Skin epidermis (tissue), 12 donors: Measurements from ENCODE around the gene SGF29.
A peak's percentile ranks its signal among the peaks of the same experiment; 100 is the strongest.
"Not testable (repeated sequence)": the region's sequence is repeated elsewhere in the genome, so short reads cannot be mapped to it uniquely, and the experiment has no call there.

Source experiments
- H3K27ac ChIP-seq, 21 experiments: fragments of 200-600 bp; sonication (generic) in 11 of 21; one replicate each; pipeline ENCODE4 v1.5.0; 2020; ENCODE audit warnings: mild to moderate bottlenecking in 3 of 21, inconsistent platforms in 2 of 21, moderate library complexity in 2 of 21
- H3K4me3 ChIP-seq, 7 experiments: fragments of 200-600 bp; sonication (generic) in 2 of 7; one replicate each; pipeline ENCODE4 v1.5.0; 2020; ENCODE audit warnings: inconsistent platforms in 2 of 7, mild to moderate bottlenecking in 2 of 7, moderate library complexity in 1 of 7

Gene SGF29

DNA sequence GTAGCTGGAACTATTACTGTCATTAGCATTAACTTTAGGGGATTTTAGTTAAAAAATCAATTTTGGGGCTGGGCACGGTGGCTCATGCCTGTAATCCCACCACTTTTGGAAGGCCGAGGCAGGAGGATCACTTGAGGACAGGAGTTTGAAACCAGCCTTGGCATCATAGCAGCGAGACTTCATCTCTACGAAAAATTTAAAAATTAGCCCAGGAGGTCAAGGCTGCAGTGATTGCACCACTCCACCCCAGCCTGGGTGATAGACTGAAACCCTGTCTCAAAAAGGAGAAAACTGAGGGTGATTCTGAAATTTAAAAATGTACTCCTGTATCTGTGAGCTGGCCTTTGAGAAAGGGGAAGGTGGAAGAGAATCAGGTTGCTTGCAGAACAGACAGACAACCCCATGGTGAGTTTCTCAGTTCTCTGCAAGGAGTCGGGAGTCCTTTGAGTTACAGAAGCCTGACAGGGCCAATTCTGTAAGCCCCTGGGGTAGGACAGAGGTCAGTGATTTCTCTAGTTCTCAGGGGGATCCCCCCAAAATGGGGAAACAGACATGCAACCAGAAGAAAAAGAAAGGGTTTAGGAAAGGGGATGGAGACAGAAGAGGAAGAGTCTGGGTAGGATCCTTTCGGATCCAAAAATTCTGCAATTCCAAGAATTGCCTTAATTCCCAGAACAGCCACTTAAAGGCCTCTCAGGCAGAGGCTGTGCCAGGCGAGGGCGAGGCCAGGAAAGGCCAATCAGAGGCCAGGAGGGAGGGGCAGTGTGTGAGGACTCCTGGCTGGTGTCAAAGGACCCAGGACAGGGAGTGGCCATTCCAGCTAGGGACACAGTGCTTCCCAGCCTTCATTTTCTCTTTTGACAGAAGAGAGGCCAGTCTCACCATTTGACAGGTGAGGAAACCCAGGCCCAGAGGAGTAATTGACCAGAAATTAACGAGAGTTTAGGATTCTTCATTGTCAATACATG lies 21.7 kb upstream of the SGF29 start:
- H3K27ac ChIP-seq, result peak overlapping the region in 10 of 21 experiments; percentile 7 to 63 (median 30)

DNA sequence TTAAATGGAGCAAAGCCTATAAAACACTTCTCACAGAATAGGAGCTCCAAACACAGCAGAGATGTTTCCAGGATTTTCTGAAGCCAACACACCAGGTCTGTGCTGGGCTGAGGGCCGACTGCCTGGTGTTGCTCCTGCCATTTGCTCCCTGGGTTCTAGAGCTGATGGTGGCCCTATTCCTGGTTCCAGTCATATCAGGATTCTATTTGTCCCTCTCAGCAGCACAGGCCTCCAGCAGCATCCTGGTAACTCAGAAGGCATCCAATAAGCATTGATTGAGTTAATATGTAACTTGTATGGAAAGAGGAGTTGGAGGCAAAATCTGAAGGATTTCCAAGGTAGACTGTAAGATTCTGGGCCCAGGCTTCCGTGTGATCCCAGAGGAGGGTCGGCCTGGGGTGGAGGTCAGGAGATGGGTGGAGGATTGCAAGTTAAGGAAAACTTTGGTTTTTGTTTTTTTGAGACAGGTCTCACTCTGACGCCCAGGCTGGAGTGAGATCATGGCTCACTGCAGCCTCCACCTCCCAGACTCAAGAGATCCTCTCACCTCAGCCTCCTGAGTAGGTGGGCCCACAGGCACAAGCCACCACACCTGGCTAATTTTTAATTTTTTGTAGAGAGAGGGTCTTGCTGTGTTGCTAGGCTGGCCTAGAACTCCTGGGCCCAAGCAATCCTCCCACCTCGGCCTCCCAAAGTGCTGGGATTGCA lies 20.6 kb upstream of the SGF29 start:
- no peak overlapping the region for H3K4me3 ChIP-seq
- peak overlapping the region in 9 of 21 experiments; percentile 7 to 66 (median 17) for H3K27ac ChIP-seq

More for the DNA sequence above, 21.7 kb upstream of the SGF29 start:
- H3K4me3 ChIP-seq, result no peak overlapping the region

DNA sequence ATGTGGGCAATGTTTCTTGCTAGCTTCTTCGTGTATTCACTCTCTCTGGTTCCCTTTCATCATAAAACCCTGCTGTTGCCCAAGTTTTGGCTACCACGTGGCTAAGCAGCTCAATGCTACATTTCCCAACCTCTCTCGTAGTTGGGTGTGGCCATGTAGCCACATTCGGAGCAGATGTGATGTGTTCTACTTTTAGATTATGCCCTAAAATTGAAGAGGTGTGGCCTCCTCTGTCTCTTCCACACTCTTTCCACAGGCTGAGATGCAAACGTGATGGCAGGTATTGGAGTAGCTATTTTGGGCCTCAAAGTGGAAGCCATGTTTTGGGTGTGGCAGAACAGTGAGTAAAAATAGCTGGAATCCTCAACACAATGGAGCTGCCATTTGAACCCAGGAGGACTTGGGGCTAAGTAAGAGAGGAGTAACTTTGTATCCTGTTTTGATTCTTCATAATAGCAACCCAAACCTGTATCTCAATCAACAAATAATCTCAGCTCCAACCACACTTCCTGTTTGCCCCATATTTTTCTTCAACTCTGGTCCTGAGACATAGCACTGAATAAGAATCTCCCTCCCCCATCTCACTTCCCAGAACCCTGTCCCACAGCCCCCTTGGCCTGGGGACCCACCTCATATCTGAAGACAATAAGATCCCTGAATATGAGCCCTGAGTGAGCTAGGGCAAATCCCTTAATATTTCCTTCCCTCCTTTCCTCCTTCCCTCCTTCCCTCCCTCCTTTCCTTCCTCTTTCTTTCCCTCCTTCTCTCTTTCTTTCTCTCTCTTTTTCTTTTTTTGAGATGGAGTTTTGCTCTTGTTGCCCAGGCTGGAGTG lies 19.0 kb upstream of the SGF29 start:
- Histone ChIP-seq H3K27ac (peak overlapping the region in 13 of 21 experiments; percentile 22 to 71 (median 48)), H3K4me3 (no peak overlapping the region)

- Histone ChIP-seq H3K27ac (peak overlapping the region in 18 of 21 experiments; percentile 72 to 95 (median 89)), H3K4me3 (peak overlapping the region; percentile 28 to 48 (median 33))
Measured at GRCh38 chr16:28537076-28537475, 16.6 kb upstream of the SGF29 start.

GRCh38 chr16:28537964-28538732 lies 15.6 kb upstream of the SGF29 start:
- Histone ChIP-seq H3K4me3 (peak overlapping the region; percentile 28 to 48 (median 33)), H3K27ac (peak overlapping the region; percentile 58 to 95 (median 89))

DNA sequence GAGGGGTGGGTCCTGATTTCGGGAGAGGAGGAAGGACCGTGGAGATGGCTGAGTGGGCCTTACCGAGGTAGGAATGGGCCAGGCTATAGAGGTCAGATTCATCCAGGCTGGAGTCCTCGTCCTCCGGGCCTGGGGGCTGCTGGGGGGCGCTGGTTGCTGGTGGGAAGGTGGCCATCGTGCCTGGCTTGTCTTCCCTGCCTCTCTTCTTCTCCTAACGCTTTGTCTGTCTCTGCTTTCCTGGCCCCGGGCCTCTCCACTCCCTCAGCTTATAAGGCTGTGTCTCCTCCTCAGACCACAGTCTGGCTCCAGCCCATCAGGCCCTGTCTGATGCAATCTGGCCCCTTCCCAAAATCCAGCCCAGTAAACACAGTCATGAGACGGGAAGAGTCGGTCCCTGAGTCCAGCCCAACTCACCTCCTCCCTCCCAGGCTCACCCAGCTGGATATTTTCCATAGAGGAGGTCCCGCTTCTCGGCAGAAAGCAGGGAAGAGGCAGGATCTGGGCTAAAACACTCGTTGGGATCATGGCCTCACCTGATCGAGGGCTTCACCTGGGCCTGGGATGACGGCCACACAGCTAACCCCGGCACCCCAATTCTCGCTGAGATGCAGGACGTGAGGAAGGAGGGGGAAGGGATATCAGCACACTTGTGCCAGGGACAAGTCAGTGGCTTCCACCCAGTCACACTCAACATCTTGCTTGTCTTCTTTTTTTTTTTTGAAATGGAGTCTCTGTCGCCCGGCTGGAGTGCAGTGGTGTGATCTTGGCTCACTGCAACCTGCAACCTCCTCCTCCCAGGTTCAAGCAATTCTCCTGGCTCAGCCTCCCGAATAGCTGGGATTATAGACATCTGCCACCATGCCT lies 14.8 kb upstream of the SGF29 start, which contains the start of gene NUPR1:
Gene NUPR1, minus strand, starts transcription at position 242 of the 864 bp plus-strand sequence. Its CDS starts 67 bp downstream, at position 175.
- H3K27ac ChIP-seq, result peak within 1 kb of the TSS; percentile 58 to 95 (median 89)
- peak within 1 kb of the TSS; percentile 28 to 48 (median 33) for H3K4me3 ChIP-seq

DNA sequence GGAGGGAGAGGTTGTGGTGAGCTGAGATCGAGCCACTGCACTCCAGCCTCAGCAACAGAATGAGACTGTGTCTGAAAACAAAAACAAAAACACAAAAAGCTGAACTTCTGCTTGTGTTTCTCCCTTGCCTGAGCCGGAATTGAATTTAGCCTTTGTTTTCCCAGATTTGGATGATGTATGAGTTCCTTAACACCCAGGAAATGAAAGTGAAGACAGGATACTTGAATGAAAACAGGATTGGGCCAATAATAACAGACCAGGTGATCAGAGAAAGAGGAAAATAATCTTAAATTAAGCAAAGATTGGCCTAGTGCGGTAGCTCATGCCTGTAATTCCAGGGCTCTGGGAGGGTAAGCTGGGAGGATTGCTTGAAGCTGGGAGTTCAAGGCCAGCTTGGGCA lies 13.4 kb upstream of the SGF29 start:
- Histone ChIP-seq H3K4me3 (no peak overlapping the region), H3K27ac (peak overlapping the region in 10 of 21 experiments; percentile 1 to 92 (median 90))

- Histone ChIP-seq H3K27ac (peak overlapping the region in 13 of 21 experiments; percentile 14 to 72 (median 59)), H3K4me3 (no peak overlapping the region)
Measured at GRCh38 chr16:28542646-28543045, 11.1 kb upstream of the SGF29 start.

DNA sequence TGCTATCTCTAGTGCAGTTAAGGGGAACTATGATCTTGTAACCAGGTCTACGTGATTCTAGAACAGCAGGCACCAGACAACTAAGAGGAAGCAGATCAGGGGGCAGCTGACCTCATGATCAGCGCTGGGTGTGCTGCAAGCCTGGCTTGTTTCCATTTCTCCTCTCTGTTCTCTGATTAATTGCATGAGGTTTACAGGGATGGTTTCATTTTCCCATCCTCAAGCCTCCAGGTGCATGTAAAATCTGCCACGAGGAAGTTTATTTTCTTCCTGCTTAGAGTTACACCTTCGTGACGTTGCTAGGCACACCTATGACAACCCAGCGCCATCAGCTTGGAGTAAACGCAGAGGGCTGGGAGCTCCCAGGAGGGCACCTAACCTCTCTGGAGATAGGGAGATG lies 10.6 kb upstream of the SGF29 start:
- Histone ChIP-seq H3K27ac (peak overlapping the region in 13 of 21 experiments; percentile 5 to 72 (median 59)), H3K4me3 (no peak overlapping the region)

DNA sequence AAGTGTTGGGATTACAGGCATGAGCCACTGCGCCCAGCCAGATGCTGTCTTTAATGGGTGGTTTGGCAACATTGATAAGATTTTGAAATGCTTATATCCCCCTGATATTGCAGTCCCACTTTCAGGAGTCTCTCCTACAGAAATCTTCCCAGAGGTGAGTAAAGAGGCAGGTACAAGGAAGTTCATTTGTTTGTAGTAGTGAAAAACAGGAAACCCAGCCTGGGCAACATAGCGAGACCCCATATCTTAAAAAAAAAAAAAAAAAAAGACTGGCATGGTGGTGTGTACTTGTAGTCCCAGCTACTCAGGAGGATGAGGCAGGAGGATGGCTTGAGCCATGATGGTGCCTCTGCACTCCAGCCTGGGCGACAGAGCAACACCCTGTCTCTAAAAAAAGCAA lies 8.7 kb upstream of the SGF29 start:
- Histone ChIP-seq H3K4me3 (no peak overlapping the region), H3K27ac (no peak overlapping the region)

GRCh38 chr16:28545964-28546363 lies 7.8 kb upstream of the SGF29 start:
- not testable (repeated sequence) for H3K4me3 ChIP-seq, H3K27ac ChIP-seq

GRCh38 chr16:28546626-28547025 lies 7.1 kb upstream of the SGF29 start:
- Histone ChIP-seq H3K4me3 (no peak overlapping the region), H3K27ac (no peak overlapping the region)

GRCh38 chr16:28548306-28548802 lies 5.4 kb upstream of the SGF29 start:
- no peak overlapping the region for H3K4me3 ChIP-seq
- no peak overlapping the region for H3K27ac ChIP-seq

- no peak overlapping the region for H3K4me3 ChIP-seq
- H3K27ac ChIP-seq, result no peak overlapping the region
Measured at GRCh38 chr16:28549301-28549899, 4.3 kb upstream of the SGF29 start.

DNA sequence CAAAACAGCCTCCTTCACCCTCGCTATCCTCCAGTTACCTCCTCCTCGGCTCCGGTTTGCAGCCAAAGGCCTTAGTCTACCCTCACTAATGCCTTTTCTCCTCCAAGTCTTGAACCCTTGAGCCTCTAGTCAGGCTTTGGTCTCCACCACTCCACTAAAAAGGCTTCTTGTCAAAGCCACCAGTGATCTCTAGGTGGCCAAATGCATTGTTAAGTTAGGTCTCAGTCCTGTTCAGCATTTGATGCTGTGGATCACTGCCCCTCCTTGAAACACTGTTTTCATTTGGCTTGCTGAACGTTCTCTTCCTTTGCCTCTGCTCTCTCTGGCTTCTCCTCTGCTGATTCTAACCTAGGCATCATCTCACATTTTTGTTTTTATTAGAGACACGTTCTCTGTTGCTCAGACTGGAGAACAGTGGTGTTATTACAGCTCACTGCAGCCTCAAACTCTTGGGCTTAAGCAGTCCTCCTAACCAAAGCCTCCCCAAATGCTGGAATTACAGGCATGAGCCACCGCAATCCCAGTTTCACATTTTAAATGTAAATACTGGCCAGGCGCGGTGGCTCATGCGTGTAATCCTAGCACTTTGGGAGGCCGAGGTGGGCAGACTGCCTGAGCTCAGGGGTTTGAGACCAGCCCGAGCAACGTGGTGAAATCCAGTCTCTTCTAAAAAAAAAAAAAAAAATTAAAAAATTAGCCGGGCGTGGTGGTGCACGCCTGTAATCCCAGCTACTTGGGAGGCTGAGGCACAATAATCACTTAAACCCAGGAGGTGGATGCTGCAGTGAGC lies 1.1 kb downstream of the SGF29 start:
- peak overlapping the region in 15 of 21 experiments; percentile 71 to 98 (median 95) for H3K27ac ChIP-seq

GRCh38 chr16:28555561-28555960 lies 1.8 kb downstream of the SGF29 start:
- H3K27ac ChIP-seq, result no peak overlapping the region
- no peak overlapping the region for H3K4me3 ChIP-seq

More for the DNA sequence above, 1.1 kb downstream of the SGF29 start:
- H3K4me3 ChIP-seq, result peak overlapping the region; percentile 48 to 66 (median 57)
